WTC11 (cell line): ENCODE data around the gene STT3B.

Source experiments
- CREB1 ChIP-seq: sonication (generic); formaldehyde crosslinking; IDR thresholded peaks from 2 replicates; pipeline ENCODE4 v1.8.0; 2023; ENCODE audit warnings: mild to moderate bottlenecking, missing genetic modification reagents
- CREM ChIP-seq: sonication (generic); formaldehyde crosslinking; IDR thresholded peaks from 2 replicates; pipeline ENCODE4 v1.8.1; 2022; ENCODE audit warnings: mild to moderate bottlenecking, missing genetic modification reagents, moderate library complexity
- NFATC4 ChIP-seq: fragments of 250-450 bp; sonication (Bioruptor Pico); IDR thresholded peaks from 2 replicates; pipeline ENCODE4 v1.9.0; 2021; ENCODE audit warnings: mild to moderate bottlenecking
- NFYB ChIP-seq: sonication (generic); formaldehyde crosslinking; conservative IDR thresholded peaks from 2 replicates; pipeline ENCODE4 v1.8.0; 2022; ENCODE audit warnings: low read depth, missing genetic modification reagents
- NR1H2 ChIP-seq: sonication (generic); formaldehyde crosslinking; IDR thresholded peaks from 2 replicates; pipeline ENCODE4 v1.9.0; 2021; ENCODE audit warnings: mild to moderate bottlenecking, moderate library complexity, missing genetic modification reagents
- NR3C1 ChIP-seq: sonication (generic); formaldehyde crosslinking; conservative IDR thresholded peaks from 2 replicates; pipeline ENCODE4 v1.8.1; 2023; ENCODE audit warnings: low read depth, mild to moderate bottlenecking, missing genetic modification reagents
- ZNF416 ChIP-seq: fragments of 250-450 bp; sonication (Bioruptor Pico); IDR thresholded peaks from 2 replicates; pipeline ENCODE4 v1.9.0; 2021; ENCODE audit warnings: mild to moderate bottlenecking, inconsistent platforms
- TF ChIP-seq, protein P1 (sequence below): fragments of 200-600 bp; IDR thresholded peaks from 2 replicates; pipeline ENCODE4 v1.8.0; 2022; ENCODE audit warnings: antibody characterized with exemption
- TF ChIP-seq, protein P2 (sequence below): sonication (generic); formaldehyde crosslinking; IDR thresholded peaks from 2 replicates; pipeline ENCODE4 v1.8.0; 2022; ENCODE audit warnings: mild to moderate bottlenecking, missing genetic modification reagents
- TF ChIP-seq, protein P3 (sequence below): sonication (generic); formaldehyde crosslinking; IDR thresholded peaks from 2 replicates; pipeline ENCODE4 v1.8.1; 2022; ENCODE audit warnings: missing genetic modification reagents, borderline replicate concordance
- TF ChIP-seq, protein P4 (sequence below): fragments of 250-450 bp; sonication (Bioruptor Pico); IDR thresholded peaks from 2 replicates; pipeline ENCODE4 v1.9.0; 2021; ENCODE audit warnings: mild to moderate bottlenecking, borderline replicate concordance
- TF ChIP-seq, protein P5 (sequence below): sonication (generic); formaldehyde crosslinking; IDR thresholded peaks from 2 replicates; pipeline ENCODE4 v1.8.1; 2022; ENCODE audit warnings: mild to moderate bottlenecking, moderate library complexity, missing genetic modification reagents

DNA sequence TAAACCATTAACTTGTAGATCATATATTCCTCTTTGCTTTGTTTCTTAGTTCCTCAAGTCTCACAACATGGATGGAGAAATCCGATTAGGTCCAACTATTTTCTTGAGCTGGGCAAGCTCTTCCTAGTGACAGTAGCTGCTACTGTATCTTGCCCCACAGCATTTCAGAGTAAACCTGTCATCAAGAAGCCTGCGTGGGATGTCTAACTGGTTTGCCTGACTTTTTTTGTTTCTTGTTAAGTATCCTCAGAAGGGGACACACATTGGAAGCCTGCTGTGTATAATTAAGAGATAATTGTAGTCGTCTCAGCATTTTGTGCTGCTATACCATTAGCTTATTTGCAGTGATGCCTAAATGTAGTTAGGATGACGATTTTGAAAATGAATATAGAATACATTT, 29.3 kb upstream of the STT3B start:
- TF ChIP-seq, protein P1, sequence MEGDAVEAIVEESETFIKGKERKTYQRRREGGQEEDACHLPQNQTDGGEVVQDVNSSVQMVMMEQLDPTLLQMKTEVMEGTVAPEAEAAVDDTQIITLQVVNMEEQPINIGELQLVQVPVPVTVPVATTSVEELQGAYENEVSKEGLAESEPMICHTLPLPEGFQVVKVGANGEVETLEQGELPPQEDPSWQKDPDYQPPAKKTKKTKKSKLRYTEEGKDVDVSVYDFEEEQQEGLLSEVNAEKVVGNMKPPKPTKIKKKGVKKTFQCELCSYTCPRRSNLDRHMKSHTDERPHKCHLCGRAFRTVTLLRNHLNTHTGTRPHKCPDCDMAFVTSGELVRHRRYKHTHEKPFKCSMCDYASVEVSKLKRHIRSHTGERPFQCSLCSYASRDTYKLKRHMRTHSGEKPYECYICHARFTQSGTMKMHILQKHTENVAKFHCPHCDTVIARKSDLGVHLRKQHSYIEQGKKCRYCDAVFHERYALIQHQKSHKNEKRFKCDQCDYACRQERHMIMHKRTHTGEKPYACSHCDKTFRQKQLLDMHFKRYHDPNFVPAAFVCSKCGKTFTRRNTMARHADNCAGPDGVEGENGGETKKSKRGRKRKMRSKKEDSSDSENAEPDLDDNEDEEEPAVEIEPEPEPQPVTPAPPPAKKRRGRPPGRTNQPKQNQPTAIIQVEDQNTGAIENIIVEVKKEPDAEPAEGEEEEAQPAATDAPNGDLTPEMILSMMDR, result no peak
- TF ChIP-seq NR1H2 (CRISPR knock-in tag) (no peak), ZNF416 (CRISPR knock-in tag) (no peak), NFATC4 (CRISPR knock-in tag) (no peak), CREM (CRISPR knock-in tag) (no peak), NFYB (CRISPR knock-in tag) (no peak), CREB1 (no peak), NR3C1 (CRISPR knock-in tag) (no peak)
- TF ChIP-seq, protein P2, sequence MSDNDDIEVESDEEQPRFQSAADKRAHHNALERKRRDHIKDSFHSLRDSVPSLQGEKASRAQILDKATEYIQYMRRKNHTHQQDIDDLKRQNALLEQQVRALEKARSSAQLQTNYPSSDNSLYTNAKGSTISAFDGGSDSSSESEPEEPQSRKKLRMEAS (CRISPR knock-in tag), result no peak
- TF ChIP-seq, protein P3, sequence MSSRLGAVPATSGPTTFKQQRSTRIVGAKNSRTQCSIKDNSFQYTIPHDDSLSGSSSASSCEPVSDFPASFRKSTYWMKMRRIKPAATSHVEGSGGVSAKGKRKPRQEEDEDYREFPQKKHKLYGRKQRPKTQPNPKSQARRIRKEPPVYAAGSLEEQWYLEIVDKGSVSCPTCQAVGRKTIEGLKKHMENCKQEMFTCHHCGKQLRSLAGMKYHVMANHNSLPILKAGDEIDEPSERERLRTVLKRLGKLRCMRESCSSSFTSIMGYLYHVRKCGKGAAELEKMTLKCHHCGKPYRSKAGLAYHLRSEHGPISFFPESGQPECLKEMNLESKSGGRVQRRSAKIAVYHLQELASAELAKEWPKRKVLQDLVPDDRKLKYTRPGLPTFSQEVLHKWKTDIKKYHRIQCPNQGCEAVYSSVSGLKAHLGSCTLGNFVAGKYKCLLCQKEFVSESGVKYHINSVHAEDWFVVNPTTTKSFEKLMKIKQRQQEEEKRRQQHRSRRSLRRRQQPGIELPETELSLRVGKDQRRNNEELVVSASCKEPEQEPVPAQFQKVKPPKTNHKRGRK (CRISPR knock-in tag), result no peak
- TF ChIP-seq, protein P4, sequence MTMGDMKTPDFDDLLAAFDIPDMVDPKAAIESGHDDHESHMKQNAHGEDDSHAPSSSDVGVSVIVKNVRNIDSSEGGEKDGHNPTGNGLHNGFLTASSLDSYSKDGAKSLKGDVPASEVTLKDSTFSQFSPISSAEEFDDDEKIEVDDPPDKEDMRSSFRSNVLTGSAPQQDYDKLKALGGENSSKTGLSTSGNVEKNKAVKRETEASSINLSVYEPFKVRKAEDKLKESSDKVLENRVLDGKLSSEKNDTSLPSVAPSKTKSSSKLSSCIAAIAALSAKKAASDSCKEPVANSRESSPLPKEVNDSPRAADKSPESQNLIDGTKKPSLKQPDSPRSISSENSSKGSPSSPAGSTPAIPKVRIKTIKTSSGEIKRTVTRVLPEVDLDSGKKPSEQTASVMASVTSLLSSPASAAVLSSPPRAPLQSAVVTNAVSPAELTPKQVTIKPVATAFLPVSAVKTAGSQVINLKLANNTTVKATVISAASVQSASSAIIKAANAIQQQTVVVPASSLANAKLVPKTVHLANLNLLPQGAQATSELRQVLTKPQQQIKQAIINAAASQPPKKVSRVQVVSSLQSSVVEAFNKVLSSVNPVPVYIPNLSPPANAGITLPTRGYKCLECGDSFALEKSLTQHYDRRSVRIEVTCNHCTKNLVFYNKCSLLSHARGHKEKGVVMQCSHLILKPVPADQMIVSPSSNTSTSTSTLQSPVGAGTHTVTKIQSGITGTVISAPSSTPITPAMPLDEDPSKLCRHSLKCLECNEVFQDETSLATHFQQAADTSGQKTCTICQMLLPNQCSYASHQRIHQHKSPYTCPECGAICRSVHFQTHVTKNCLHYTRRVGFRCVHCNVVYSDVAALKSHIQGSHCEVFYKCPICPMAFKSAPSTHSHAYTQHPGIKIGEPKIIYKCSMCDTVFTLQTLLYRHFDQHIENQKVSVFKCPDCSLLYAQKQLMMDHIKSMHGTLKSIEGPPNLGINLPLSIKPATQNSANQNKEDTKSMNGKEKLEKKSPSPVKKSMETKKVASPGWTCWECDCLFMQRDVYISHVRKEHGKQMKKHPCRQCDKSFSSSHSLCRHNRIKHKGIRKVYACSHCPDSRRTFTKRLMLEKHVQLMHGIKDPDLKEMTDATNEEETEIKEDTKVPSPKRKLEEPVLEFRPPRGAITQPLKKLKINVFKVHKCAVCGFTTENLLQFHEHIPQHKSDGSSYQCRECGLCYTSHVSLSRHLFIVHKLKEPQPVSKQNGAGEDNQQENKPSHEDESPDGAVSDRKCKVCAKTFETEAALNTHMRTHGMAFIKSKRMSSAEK (CRISPR knock-in tag), result no peak
- TF ChIP-seq, protein P5, sequence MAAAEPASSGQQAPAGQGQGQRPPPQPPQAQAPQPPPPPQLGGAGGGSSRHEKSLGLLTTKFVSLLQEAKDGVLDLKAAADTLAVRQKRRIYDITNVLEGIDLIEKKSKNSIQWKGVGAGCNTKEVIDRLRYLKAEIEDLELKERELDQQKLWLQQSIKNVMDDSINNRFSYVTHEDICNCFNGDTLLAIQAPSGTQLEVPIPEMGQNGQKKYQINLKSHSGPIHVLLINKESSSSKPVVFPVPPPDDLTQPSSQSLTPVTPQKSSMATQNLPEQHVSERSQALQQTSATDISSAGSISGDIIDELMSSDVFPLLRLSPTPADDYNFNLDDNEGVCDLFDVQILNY (CRISPR knock-in tag), result no peak
